Activated CD8-positive, alpha-beta T cell treated with anti-CD3 and anti-CD28 coated beads, Interleukin-2, amount 10 ng/mL, durations not matched to agents 7 days and 5 days (primary cell): Measurements from ENCODE around the gene BICD1. TPM values are rescaled to one million over a fixed set of nuclear protein-coding genes. Genes with fewer than 3 reads are reported as not detected.
"Not testable (repeated sequence)": the region's sequence is repeated elsewhere in the genome, so short reads cannot be mapped to it uniquely, and the experiment has no call there.

Source experiments
- ATAC-seq: fragments of 150-1000 bp; cut with Tn5 transposase; one replicate; pipeline ENCODE4 v1.10.0; 2021; ENCODE audit warnings: moderate library complexity
- CTCF ChIA-PET: fragments of 350-600 bp; sonication (Branson Sonifier 250); formaldehyde crosslinking; loops from one replicate; lab custom pipeline; 2021; ENCODE audit warnings: antibody characterized with exemption; lab: Charles Lee
- POLR2A ChIA-PET: fragments of 350-600 bp; sonication (Branson Sonifier 250); formaldehyde crosslinking; loops from one replicate; lab custom pipeline; 2021; ENCODE audit warnings: antibody characterized with exemption; lab: Charles Lee
- DNase-seq: peaks from one replicate; pipeline ENCODE4 v3.0.0-alpha.2; 2020
- H3K27ac Mint-ChIP-seq: one replicate; pipeline ENCODE4 v1.8.0; 2021; ENCODE audit warnings: mild to moderate bottlenecking, mixed read lengths
- H3K27me3 Mint-ChIP-seq: one replicate; pipeline ENCODE4 v1.8.0; 2021; ENCODE audit warnings: low read depth, mixed read lengths
- H3K36me3 Mint-ChIP-seq: one replicate; pipeline ENCODE4 v1.8.0; 2021; ENCODE audit warnings: low read depth, mixed read lengths
- H3K4me1 Mint-ChIP-seq: one replicate; pipeline ENCODE4 v1.8.0; 2021; ENCODE audit warnings: low read depth, mixed read lengths
- H3K4me3 Mint-ChIP-seq: one replicate; pipeline ENCODE4 v1.8.0; 2021; ENCODE audit warnings: mild to moderate bottlenecking, mixed read lengths
- H3K9me3 Mint-ChIP-seq: one replicate; pipeline ENCODE4 v1.8.0; 2022; ENCODE audit warnings: mixed read lengths; ENCODE audit not compliant: insufficient read depth
- total RNA-seq, 2 experiments: library from RNA; stranded (reverse); gene quantifications; one replicate each; pipeline ENCODE4 v1.2.3, GENCODE V29; 2021

Gene BICD1
- total RNA-seq, 2 experiments from 2014 or later: 16.8 to 17.6 TPM

- DNase-seq: no peak
- no peaks in the 10 kb centered on the region for H3K36me3 Mint-ChIP-seq
- H3K4me3 Mint-ChIP-seq: no peak overlapping the region
- ATAC-seq: no peak
- no peak overlapping the region for H3K27ac Mint-ChIP-seq
- no peaks in the 10 kb centered on the region for H3K27me3 Mint-ChIP-seq
- ChIA-PET CTCF (no interaction called here), POLR2A (no interaction called here)
- H3K4me1 Mint-ChIP-seq: no peaks in the 10 kb centered on the region
- no peaks in the 10 kb centered on the region for H3K9me3 Mint-ChIP-seq
Measured at GRCh38 chr12:32083489-32083888, 23.2 kb upstream of the BICD1 start.

- ChIA-PET CTCF (no interaction called here), POLR2A (no interaction called here)
- no peaks in the 10 kb centered on the region for H3K27me3 Mint-ChIP-seq
- no peaks in the 10 kb centered on the region for H3K9me3 Mint-ChIP-seq
- ATAC-seq (no peak), DNase-seq (no peak)
- no peak overlapping the region for H3K27ac Mint-ChIP-seq
- no peaks in the 10 kb centered on the region for H3K36me3 Mint-ChIP-seq
- H3K4me1 Mint-ChIP-seq: no peaks in the 10 kb centered on the region
- H3K4me3 Mint-ChIP-seq: no peak overlapping the region
Measured at GRCh38 chr12:32084017-32084688, 22.5 kb upstream of the BICD1 start.

GRCh38 chr12:32084753-32085152, 21.9 kb upstream of the BICD1 start:
- H3K9me3 Mint-ChIP-seq: no peaks in the 10 kb centered on the region
- peaks cover 2% of the 10 kb centered on the region for H3K4me1 Mint-ChIP-seq
- no peaks in the 10 kb centered on the region for H3K36me3 Mint-ChIP-seq
- CTCF ChIA-PET: no interaction called here
- POLR2A ChIA-PET: no interaction called here
- H3K27ac Mint-ChIP-seq: no peak overlapping the region
- no peak overlapping the region for H3K4me3 Mint-ChIP-seq
- no peak for ATAC-seq
- no peaks in the 10 kb centered on the region for H3K27me3 Mint-ChIP-seq
- DNase-seq: no peak

- DNase-seq (no peak), ATAC-seq (no peak)
- peaks cover 2% of the 10 kb centered on the region for H3K4me1 Mint-ChIP-seq
- no peak overlapping the region for H3K4me3 Mint-ChIP-seq
- H3K9me3 Mint-ChIP-seq: no peaks in the 10 kb centered on the region
- H3K27ac Mint-ChIP-seq: no peak overlapping the region
- H3K36me3 Mint-ChIP-seq: no peaks in the 10 kb centered on the region
- CTCF ChIA-PET: no interaction called here
- no peaks in the 10 kb centered on the region for H3K27me3 Mint-ChIP-seq
- POLR2A ChIA-PET: no interaction called here
Measured at GRCh38 chr12:32087306-32087705, 19.3 kb upstream of the BICD1 start.

GRCh38 chr12:32089156-32089555, 17.5 kb upstream of the BICD1 start:
- Mint-ChIP-seq H3K9me3 (no peaks in the 10 kb centered on the region), H3K27ac (no peak overlapping the region), H3K4me1 (peaks cover 2% of the 10 kb centered on the region), H3K27me3 (no peaks in the 10 kb centered on the region), H3K4me3 (no peak overlapping the region), H3K36me3 (no peaks in the 10 kb centered on the region)
- DNase-seq: no peak
- no peak for ATAC-seq
- ChIA-PET POLR2A (no interaction called here), CTCF (no interaction called here)

GRCh38 chr12:32089586-32089985, 17.1 kb upstream of the BICD1 start:
- CTCF ChIA-PET: no interaction called here
- Mint-ChIP-seq H3K4me1 (peaks cover 2% of the 10 kb centered on the region), H3K27me3 (no peaks in the 10 kb centered on the region), H3K4me3 (no peak overlapping the region), H3K36me3 (no peaks in the 10 kb centered on the region), H3K27ac (no peak overlapping the region), H3K9me3 (no peaks in the 10 kb centered on the region)
- ATAC-seq (no peak), DNase-seq (no peak)
- POLR2A ChIA-PET: no interaction called here

- H3K27ac Mint-ChIP-seq: no peak overlapping the region
- H3K27me3 Mint-ChIP-seq: no peaks in the 10 kb centered on the region
- peaks cover 2% of the 10 kb centered on the region for H3K4me1 Mint-ChIP-seq
- ChIA-PET POLR2A (interaction anchor here (0.6 kb wide), 1 partner anchor 48 kb away, joined by 4 read pairs; no protein-coding TSS in a partner anchor), CTCF (no interaction called here)
- ATAC-seq (no peak), DNase-seq (no peak)
- H3K9me3 Mint-ChIP-seq: no peaks in the 10 kb centered on the region
- no peak overlapping the region for H3K4me3 Mint-ChIP-seq
- H3K36me3 Mint-ChIP-seq: no peaks in the 10 kb centered on the region
Measured at GRCh38 chr12:32091696-32092095, 15.0 kb upstream of the BICD1 start.

- Mint-ChIP-seq H3K36me3 (no peaks in the 10 kb centered on the region), H3K27ac (no peak overlapping the region), H3K9me3 (no peaks in the 10 kb centered on the region), H3K4me3 (no peak overlapping the region), H3K4me1 (no peaks in the 10 kb centered on the region), H3K27me3 (no peaks in the 10 kb centered on the region)
- ChIA-PET CTCF (interaction anchor here (0.7 kb wide), 1 partner anchor 227 kb away, joined by 3 read pairs; no protein-coding TSS in a partner anchor), POLR2A (no interaction called here)
- DNase-seq: no peak
- no peak for ATAC-seq
Measured at GRCh38 chr12:32098112-32098511, 8.5 kb upstream of the BICD1 start.

- H3K4me1 Mint-ChIP-seq, H3K36me3 Mint-ChIP-seq, H3K4me3 Mint-ChIP-seq, CTCF ChIA-PET, ATAC-seq, POLR2A ChIA-PET, H3K9me3 Mint-ChIP-seq, DNase-seq, H3K27me3 Mint-ChIP-seq, H3K27ac Mint-ChIP-seq: not testable (repeated sequence)
Measured at GRCh38 chr12:32099275-32099674, 7.4 kb upstream of the BICD1 start.

- H3K36me3 Mint-ChIP-seq: no peaks in the 10 kb centered on the region
- no peak overlapping the region for H3K4me3 Mint-ChIP-seq
- ChIA-PET POLR2A (no interaction called here), CTCF (no interaction called here)
- DNase-seq: no peak
- no peaks in the 10 kb centered on the region for H3K4me1 Mint-ChIP-seq
- H3K27ac Mint-ChIP-seq: no peak overlapping the region
- H3K27me3 Mint-ChIP-seq: peaks cover 2% of the 10 kb centered on the region
- ATAC-seq: no peak
- no peaks in the 10 kb centered on the region for H3K9me3 Mint-ChIP-seq
Measured at GRCh38 chr12:32100361-32100760, 6.3 kb upstream of the BICD1 start.

GRCh38 chr12:32100888-32101287, 5.8 kb upstream of the BICD1 start:
- ChIA-PET CTCF (no interaction called here), POLR2A (no interaction called here)
- Mint-ChIP-seq H3K4me1 (peaks cover 3% of the 10 kb centered on the region), H3K36me3 (no peaks in the 10 kb centered on the region), H3K4me3 (no peak overlapping the region), H3K27me3 (peaks cover 4% of the 10 kb centered on the region), H3K9me3 (no peaks in the 10 kb centered on the region), H3K27ac (no peak overlapping the region)
- ATAC-seq (no peak), DNase-seq (no peak)

GRCh38 chr12:32102234-32102633, 4.4 kb upstream of the BICD1 start:
- no peak for DNase-seq
- ChIA-PET POLR2A (no interaction called here), CTCF (interaction anchor here (1.0 kb wide), 1 partner anchor 97 kb away, joined by 3 read pairs; no protein-coding TSS in a partner anchor)
- Mint-ChIP-seq H3K27ac (no peak overlapping the region), H3K9me3 (no peaks in the 10 kb centered on the region), H3K36me3 (no peaks in the 10 kb centered on the region), H3K27me3 (peaks cover 7% of the 10 kb centered on the region), H3K4me3 (no peak overlapping the region), H3K4me1 (peaks cover 8% of the 10 kb centered on the region)
- no peak for ATAC-seq
